K562 (cell line): ENCODE data around the gene FBXO46. TPM values are rescaled to one million over a fixed set of nuclear protein-coding genes. Genes with fewer than 3 reads are reported as not detected.
A peak's percentile ranks its signal among the peaks of the same experiment; 100 is the strongest.

Source experiments
- ARID4B ChIP-seq: sonication (generic); formaldehyde crosslinking; IDR thresholded peaks from 2 replicates; pipeline ENCODE4 v1.8.0; 2022; ENCODE audit warnings: mild to moderate bottlenecking, missing genetic modification reagents
- ARNT ChIP-seq, 2 experiments: fragments of 450-650 bp; IDR thresholded peaks; 2 replicates each; pipeline ENCODE4 v1.6.1; 2016; ENCODE audit warnings: mild to moderate bottlenecking in 1 of 2
- CBFA2T3 ChIP-seq: fragments of 450-650 bp; IDR thresholded peaks from 2 replicates; pipeline ENCODE4 v1.6.1; 2017
- CREB5 ChIP-seq: fragments of 250-450 bp; sonication (Bioruptor Pico); IDR thresholded peaks from 2 replicates; pipeline ENCODE4 v1.5.0; 2020; ENCODE audit warnings: mild to moderate bottlenecking
- EP400 ChIP-seq: fragments of 450-650 bp; IDR thresholded peaks from 2 replicates; pipeline ENCODE4 v1.6.1; 2017; ENCODE audit warnings: antibody characterized with exemption, mild to moderate bottlenecking, moderate library complexity
- ETS1 ChIP-seq: conservative IDR thresholded peaks from 2 replicates; pipeline ENCODE4 v1.6.1; 2011; ENCODE audit warnings: low read depth, mild to moderate bottlenecking, low read length; ENCODE audit not compliant: control insufficient read depth
- GATA2 ChIP-seq: sonication (generic); formaldehyde crosslinking; IDR thresholded peaks from 2 replicates; pipeline ENCODE4 v1.4.0; 2020; ENCODE audit warnings: mild to moderate bottlenecking, missing genetic modification reagents
- GMEB1 ChIP-seq: fragments of 250-450 bp; sonication (Bioruptor Pico); IDR thresholded peaks from 2 replicates; pipeline ENCODE4 v1.4.0; 2020; ENCODE audit warnings: mild to moderate bottlenecking
- JUND ChIP-seq, 2 experiments: IDR thresholded peaks; 2 replicates in 1 of 2; 3 replicates in 1 of 2; pipeline ENCODE4 v1.6.1; 2011; ENCODE audit warnings: borderline replicate concordance in 2 of 2, low read depth in 2 of 2, low read length in 2 of 2, improper control_type of control experiment in 1 of 2, missing biosample characterization in 1 of 2, missing genetic modification characterization in 1 of 2, missing genetic modification reagents in 1 of 2
- KDM5B ChIP-seq: fragments of 200-600 bp; sonication (generic); IDR thresholded peaks from 2 replicates; pipeline ENCODE4 v1.6.1; 2012; ENCODE audit warnings: low read depth, mild to moderate bottlenecking, moderate library complexity, low read length, control low read depth, inconsistent platforms; ENCODE audit not compliant: insufficient replicate concordance
- L3MBTL2 ChIP-seq: fragments of 450-650 bp; IDR thresholded peaks from 2 replicates; pipeline ENCODE4 v1.6.1; 2016; ENCODE audit warnings: mild to moderate bottlenecking, moderate library complexity
- MCM5 ChIP-seq: fragments of 450-650 bp; IDR thresholded peaks from 2 replicates; pipeline ENCODE4 v1.6.1; 2016; ENCODE audit warnings: low read depth
- NFIX ChIP-seq: fragments of 250-450 bp; sonication (Bioruptor Pico); IDR thresholded peaks from 2 replicates; pipeline ENCODE4 v1.4.0; 2020; ENCODE audit warnings: low read depth, mild to moderate bottlenecking, moderate library complexity
- NR2C2 ChIP-seq, 2 experiments: fragments of 200-800 bp in 1 of 2; sonication (Bioruptor generic) in 1 of 2; sonication (generic) in 1 of 2; formaldehyde crosslinking in 1 of 2; IDR thresholded peaks; 2 replicates each; pipeline versions ENCODE4 v1.6.1 to v1.8.0; 2016 to 2022; ENCODE audit warnings: mild to moderate bottlenecking in 1 of 2, missing compliant biosample characterization in 1 of 2, missing genetic modification characterization in 1 of 2, missing genetic modification reagents in 1 of 2
- POLR2B ChIP-seq: fragments of 450-650 bp; IDR thresholded peaks from 2 replicates; pipeline ENCODE4 v1.6.1; 2018; ENCODE audit warnings: low read depth; ENCODE audit not compliant: partially characterized antibody
- ZBTB1 ChIP-seq: sonication (generic); formaldehyde crosslinking; IDR thresholded peaks from 2 replicates; pipeline ENCODE4 v1.8.1; 2023; ENCODE audit warnings: missing genetic modification reagents, low read depth, mild to moderate bottlenecking, borderline replicate concordance
- ZBTB7A ChIP-seq: IDR thresholded peaks from 2 replicates; pipeline ENCODE4 v1.6.1; 2011; ENCODE audit warnings: low read depth, mild to moderate bottlenecking, low read length, moderate library complexity, borderline replicate concordance; ENCODE audit not compliant: control insufficient read depth
- polyA plus RNA-seq, 8 experiments: library from polyadenylated mRNA; depleted of rRNA in 4 of 8; stranded (reverse) in 5 of 8; unstranded in 3 of 8; fragments of >200 nt; fragmentation: Nextera tagmentation in 2 of 8; fragmentation: Illumina TruSeq in 1 of 8; extraction: Ambion mirVana in 2 of 8; extraction: Trizol in 1 of 8; gene quantifications; 2 replicates each; pipeline versions ENCODE4 v1.2.1 to v1.2.3, GENCODE V29; 2011 to 2014; ENCODE audit warnings: inconsistent platforms in 1 of 8, missing spikeins in 1 of 8
- total RNA-seq, 7 experiments: library from RNA; depleted of rRNA in 6 of 7; stranded (reverse); fragments of >200 nt in 6 of 7; fragmentation: Illumina TruSeq in 2 of 7; extraction: Trizol in 2 of 7; gene quantifications; 2 replicates each; pipeline versions ENCODE4 v1.2.1 to v1.2.3, GENCODE V29; 2011 to 2021; ENCODE audit warnings: low replicate concordance in 1 of 7

The FBXO46 gene
- total and polyA plus RNA-seq, 9 of the 15 experiments (the other 6 are each of a cell fraction or from before 2014, with no cell fraction given), result 1.5 to 36.1 (median 7.3) TPM

- TF ChIP-seq ARNT (IDR thresholded peaks at IDR 0.05), result peak in 1 of 2 experiments; percentile 73; a peak in 3 of 4 replicates
- TF ChIP-seq GATA2 (CRISPR knock-in tag), result no peak
- peak; percentile 35; the same call in 1 of the 2 replicates for TF ChIP-seq NR2C2 (CRISPR knock-in tag; IDR thresholded peaks at IDR 0.05)
- TF ChIP-seq NR2C2 (tag; IDR thresholded peaks at IDR 0.05), result no peak
- peak; percentile 80 for TF ChIP-seq POLR2B
- no peak for TF ChIP-seq CREB5 (CRISPR knock-in tag)
- peak; percentile 69 for TF ChIP-seq GMEB1
- peak; percentile 66 for TF ChIP-seq CBFA2T3
- no peak for TF ChIP-seq MCM5
- TF ChIP-seq ETS1, result peak; percentile 84
- TF ChIP-seq KDM5B, result peak; percentile 68
- TF ChIP-seq JUND (IDR thresholded peaks at IDR 0.05; ENCODE audit: borderline replicate concordance, low read depth, low read length), result peak; percentile 27; the same call in 1 of the 2 replicates
- TF ChIP-seq JUND (tag; IDR thresholded peaks at IDR 0.05; ENCODE audit: borderline replicate concordance, low read depth, low read length), result peak; percentile 52; the same call in 1 of the 3 replicates
- TF ChIP-seq L3MBTL2, result peak; percentile 94
- peak; percentile 30; the same call in 1 of the 2 replicates for TF ChIP-seq ZBTB1 (CRISPR knock-in tag)
- peak; percentile 74; the same call in 1 of the 2 replicates for TF ChIP-seq ZBTB7A
- peak; percentile 64 for TF ChIP-seq EP400
- peak; percentile 38; the same call in 1 of the 2 replicates for TF ChIP-seq NFIX (CRISPR knock-in tag)
- TF ChIP-seq ARID4B (CRISPR knock-in tag), result peak; percentile 98
Observed at GRCh38 chr19:45768984-45769782, 38.5 kb upstream of the FBXO46 start, which contains the start of gene SIX5 (continued).
